ENCODE results near the gene KLB.
A peak's percentile ranks its signal among the peaks of the same experiment; 100 is the strongest.

Gene KLB

DNA sequence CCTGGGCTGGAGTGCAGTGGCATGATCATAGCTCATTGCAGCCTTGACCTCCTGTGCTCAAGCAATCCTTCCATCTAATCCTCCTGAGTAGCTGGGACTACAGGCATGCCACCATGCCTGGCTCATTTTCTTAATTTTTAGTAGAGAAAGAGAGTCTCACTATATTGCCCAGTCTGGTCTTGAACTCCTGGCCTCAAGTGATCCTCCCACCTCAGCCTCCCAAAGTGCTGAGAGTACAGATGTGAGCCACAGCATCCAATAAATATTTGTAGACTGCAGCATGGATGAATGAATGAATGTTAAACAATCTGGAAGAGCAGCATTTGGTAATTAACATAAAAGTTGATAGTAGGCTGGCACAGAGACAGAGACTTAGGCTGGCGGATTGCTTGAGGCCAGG is 20.0 kb downstream of the KLB start:
- DNase-seq (ENCODE audit: low read depth), result no peak
- H3K4me3 ChIP-seq (ENCODE audit: control insufficient read depth, low read depth, low read length), result no peak overlapping the region
- TF ChIP-seq, protein P1, sequence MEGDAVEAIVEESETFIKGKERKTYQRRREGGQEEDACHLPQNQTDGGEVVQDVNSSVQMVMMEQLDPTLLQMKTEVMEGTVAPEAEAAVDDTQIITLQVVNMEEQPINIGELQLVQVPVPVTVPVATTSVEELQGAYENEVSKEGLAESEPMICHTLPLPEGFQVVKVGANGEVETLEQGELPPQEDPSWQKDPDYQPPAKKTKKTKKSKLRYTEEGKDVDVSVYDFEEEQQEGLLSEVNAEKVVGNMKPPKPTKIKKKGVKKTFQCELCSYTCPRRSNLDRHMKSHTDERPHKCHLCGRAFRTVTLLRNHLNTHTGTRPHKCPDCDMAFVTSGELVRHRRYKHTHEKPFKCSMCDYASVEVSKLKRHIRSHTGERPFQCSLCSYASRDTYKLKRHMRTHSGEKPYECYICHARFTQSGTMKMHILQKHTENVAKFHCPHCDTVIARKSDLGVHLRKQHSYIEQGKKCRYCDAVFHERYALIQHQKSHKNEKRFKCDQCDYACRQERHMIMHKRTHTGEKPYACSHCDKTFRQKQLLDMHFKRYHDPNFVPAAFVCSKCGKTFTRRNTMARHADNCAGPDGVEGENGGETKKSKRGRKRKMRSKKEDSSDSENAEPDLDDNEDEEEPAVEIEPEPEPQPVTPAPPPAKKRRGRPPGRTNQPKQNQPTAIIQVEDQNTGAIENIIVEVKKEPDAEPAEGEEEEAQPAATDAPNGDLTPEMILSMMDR (IDR thresholded peaks at IDR 0.05; ENCODE audit: control insufficient read depth, insufficient read depth, low read depth, low read length, missing control alignments), result no peak

DNA sequence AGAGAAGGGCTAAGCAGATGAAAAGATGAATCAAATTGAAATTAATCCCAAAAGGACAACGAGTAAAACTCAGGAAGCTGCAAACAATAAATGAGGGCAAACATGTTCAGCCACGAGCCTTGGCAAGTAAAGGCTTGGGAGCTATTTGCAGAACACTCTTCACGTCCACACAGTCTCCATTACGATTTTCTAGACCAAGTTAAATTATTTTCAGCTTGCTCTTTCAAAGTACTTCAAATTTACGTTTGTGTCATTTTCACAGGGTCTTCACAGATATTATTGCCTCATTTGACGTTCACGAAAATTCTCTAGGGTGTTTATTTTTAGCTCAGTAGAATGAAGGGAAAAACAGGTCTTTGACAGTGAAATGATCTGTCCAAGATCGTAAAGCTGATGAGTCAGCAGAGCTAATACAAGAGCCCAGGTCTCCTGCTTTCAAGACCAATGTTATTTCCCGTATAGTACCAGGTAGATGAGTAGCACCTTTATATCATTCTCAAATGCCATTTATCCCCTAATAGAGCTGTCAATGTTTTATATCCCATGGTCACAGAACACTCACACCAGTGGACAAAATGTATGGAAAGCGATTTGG is 20.9 kb downstream of the KLB start:
- no peak for DNase-seq (ENCODE audit: low read depth)
- TF ChIP-seq, protein P1 (IDR thresholded peaks at IDR 0.05; ENCODE audit: control insufficient read depth, insufficient read depth, low read depth, low read length, missing control alignments), result no peak
- no peak overlapping the region for H3K4me3 ChIP-seq (ENCODE audit: control insufficient read depth, low read depth, low read length)

DNA sequence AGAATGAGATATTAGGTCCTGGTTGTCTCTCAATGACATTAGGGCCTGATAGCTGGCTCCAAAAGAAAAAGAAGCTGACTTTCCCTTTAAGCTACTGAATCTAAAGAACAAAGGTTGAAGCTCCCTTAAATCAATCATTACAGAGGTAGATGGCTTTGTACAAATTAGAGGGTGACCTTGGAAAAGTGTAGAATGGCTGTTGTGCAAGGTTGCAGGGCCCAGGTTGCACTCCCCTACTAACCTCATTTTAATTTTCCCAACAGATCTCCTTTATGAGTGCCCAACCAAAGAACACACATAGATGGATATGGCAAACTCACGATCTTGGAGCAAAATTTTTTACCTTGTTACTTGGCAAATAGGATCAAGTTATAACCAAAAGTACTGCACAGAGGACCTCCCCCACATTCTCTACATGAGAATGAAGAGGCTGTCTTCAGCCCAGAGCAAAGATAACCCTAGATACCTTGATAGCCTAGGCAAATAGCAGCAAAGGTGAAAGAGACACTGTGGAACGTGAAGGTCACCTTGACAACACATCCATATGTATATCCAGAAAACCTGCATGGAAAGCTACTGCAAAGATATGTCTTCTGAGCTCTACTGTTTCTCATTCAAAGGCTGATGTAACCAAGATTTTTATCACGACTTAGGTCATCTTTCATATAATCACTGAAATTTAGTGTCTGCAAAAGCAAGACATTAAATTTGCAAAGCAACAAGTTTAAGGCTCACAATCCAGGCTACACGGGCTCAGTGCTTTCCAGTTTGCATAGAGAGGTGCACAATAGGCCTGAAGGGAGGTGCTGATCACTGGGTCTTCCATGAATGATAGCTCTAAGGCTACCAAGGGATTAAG is 23.0 kb downstream of the KLB start:
- DNase-seq (ENCODE audit: low read depth), result no peak
- TF ChIP-seq, protein P1 (IDR thresholded peaks at IDR 0.05; ENCODE audit: control insufficient read depth, insufficient read depth, low read depth, low read length, missing control alignments), result no peak

DNA sequence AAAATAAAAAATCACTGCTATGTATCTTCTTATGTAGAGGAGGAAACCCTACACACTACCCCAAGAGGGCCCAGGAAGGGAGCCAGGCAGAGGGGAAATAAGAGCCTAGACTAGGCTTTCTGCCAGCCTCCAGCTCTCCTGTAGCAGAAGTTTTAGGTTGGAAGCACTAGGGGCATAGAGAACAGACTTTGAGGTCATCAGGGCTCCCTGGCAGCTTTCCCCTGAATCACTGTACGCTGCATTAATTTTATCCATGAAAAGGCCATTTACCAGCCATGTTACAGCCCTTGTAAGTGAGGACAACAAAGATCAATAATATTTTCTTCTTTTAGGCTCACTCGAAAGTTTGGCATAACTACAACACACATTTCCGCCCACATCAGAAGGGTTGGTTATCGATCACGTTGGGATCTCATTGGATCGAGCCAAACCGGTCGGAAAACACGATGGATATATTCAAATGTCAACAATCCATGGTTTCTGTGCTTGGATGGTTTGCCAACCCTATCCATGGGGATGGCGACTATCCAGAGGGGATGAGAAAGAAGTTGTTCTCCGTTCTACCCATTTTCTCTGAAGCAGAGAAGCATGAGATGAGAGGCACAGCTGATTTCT is 27.3 kb downstream of the KLB start:
- no peak for DNase-seq (ENCODE audit: low read depth)
- TF ChIP-seq, protein P1 (IDR thresholded peaks at IDR 0.05; ENCODE audit: control insufficient read depth, insufficient read depth, low read depth, low read length, missing control alignments), result no peak
- no peak overlapping the region for H3K4me3 ChIP-seq (ENCODE audit: control insufficient read depth, low read depth, low read length)

More for the DNA sequence above, 23.0 kb downstream of the KLB start:
- H3K4me3 ChIP-seq (ENCODE audit: control insufficient read depth, low read depth, low read length), result no peak overlapping the region

DNA sequence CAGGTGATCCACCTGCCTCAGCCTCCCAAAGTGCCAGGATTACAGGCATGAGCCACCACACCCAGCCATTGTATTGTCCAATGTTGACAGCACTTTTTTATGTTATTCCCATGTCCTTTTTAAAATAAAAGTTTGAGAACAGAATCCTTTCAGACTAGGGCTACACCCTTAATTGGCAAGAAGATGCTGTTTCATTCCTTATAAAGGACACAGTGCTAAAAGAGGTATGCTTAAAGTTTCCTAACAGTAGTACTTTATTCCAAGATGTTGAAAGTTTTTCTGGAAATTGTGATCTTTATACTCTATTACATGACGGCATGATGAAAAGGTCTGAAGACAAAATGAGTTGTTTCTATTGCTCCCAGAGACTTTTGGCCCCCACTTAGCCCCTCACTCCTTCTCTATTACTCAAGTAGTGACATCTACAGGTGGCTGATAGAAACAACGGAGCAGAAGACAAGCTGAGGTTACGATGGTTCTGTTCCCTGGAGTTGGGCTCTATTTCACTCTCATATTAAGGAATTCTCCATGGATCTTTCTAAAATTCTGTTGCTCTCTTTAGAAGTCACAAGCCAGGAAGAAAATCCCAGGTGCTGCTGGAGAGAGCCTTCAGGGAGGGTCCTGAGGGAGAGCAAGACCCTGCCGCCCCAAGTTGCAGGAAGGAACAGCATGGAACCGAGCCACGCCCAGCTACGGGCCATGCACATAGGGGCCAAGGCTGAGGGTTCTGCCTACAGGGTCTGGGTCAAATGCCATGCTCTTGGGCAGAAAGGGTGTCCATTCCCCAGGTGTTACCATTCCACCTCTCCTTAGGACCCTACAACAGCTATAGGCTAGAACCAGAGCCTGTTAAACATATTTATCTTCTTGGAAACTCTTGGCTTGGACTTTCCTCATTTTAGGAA is 29.2 kb downstream of the KLB start:
- no peak overlapping the region for H3K4me3 ChIP-seq (ENCODE audit: control insufficient read depth, low read depth, low read length)
- no peak for DNase-seq (ENCODE audit: low read depth)
- TF ChIP-seq, protein P1 (IDR thresholded peaks at IDR 0.05; ENCODE audit: control insufficient read depth, insufficient read depth, low read depth, low read length, missing control alignments), result peak; percentile 10

DNA sequence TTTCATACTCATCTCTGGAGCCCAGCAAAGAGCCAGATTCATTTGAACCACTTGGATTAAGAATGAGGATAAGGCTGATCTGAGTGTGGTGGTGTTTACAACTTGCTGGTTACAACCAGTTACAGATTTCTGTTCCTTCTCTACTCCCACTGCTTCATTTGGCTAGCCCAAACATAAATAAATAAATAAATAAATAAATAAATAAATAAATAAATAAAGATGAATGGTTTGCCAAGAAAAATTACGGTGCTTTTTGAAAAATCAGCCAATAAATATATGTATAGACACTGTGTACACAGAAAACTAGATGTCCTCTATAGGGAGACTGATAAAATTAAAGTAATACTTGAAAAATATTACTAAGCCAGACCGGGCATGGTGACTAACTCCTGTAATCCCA is 34.9 kb downstream of the KLB start:
- TF ChIP-seq, protein P1 (IDR thresholded peaks at IDR 0.05; ENCODE audit: control insufficient read depth, insufficient read depth, low read depth, low read length, missing control alignments), result no peak
- DNase-seq (ENCODE audit: low read depth), result no peak
- H3K4me3 ChIP-seq (ENCODE audit: control insufficient read depth, low read depth, low read length), result no peak overlapping the region

All from AG09309 (cell line).